Fibroblast of skin of abdomen (primary cell): ENCODE measurements around the gene FBXO41.

Experiments
- DNase-seq: peaks from one replicate; pipeline ENCODE4 v3.0.0-alpha.2; 2013

Gene FBXO41

DNA sequence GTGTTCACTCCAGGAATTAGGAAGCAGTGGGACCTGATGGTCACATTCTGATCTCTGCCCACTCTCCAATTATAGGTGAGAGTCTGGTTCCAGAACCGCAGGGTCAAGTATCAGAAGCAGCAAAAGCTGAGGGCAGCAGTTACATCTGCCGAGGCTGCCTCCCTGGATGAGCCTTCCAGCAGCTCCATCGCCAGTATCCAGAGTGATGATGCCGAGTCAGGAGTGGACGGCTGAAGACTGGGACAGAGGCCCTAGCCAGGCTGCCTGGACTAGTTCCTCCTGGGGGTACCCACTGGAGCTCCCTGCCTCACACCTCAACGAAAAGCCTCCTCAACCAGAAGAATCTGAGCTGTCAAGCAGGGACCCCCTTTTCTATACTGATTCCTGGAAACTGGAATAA is 73.6 kb downstream of the FBXO41 start:
- no peak for DNase-seq

- DNase-seq = no peak
Observed at GRCh38 chr2:73210019-73210418, 74.3 kb downstream of the FBXO41 start.

- DNase-seq = no peak
Observed at GRCh38 chr2:73208258-73208657, 76.0 kb downstream of the FBXO41 start.

DNA sequence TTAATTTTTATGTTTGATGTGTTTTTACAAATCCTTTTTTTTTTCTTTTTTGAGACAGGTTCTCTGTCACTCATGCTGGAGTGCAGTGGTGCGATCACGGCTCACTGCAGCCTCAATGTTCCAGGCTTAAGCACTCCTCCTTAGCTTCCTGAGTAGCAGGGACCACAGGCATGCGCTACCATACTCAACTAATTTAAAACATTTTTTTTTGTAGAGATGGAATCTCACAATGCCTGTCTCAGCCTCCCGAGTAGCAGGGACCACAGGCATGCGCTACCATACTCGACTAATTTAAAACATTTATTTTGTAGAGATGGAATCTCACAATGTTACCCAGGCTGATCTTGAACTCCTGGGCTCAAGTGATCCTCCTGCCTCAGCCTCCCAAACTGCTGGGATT is 78.7 kb downstream of the FBXO41 start:
- DNase-seq = peak; percentile 76
